ENCODE results near the gene MYMX. TPM values are rescaled to one million over a fixed set of nuclear protein-coding genes. Genes with fewer than 3 reads are reported as not detected.

Gene MYMX
- total RNA-seq, 1 donor from 2014 or later: not detected

DNA sequence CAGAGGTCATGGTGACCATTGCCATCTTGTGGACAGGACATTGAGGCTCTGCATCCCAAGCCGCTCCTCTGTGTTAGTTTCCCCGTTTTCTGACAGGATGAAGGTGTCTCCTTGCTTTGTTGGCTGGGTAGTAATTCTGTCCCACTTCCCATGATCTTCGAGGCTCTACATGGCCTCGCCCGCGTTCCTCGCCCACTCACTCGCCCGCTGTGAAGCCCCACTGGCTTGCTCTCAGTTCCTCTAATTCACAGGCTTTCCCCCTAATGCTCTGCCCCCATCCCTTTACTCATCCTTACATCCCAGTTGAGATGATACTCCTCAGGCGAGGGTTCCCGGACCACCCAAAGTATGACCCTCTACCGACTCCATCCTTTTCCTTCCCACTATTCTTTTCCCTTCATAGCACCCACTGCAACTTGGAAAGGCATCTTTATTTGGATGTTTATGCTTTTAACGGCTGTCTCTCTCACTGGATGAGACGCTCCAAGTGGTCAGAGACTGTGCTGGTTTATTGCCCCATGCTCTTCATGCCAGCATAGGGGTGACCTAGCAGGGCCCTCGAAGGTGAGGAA, 41.1 kb downstream of the MYMX start:
- Mint-ChIP-seq H3K4me3 (peak overlapping the region; percentile 84), H3K36me3 (ENCODE audit: low read depth) (peaks cover 91% of the 10 kb centered on the region), H3K27me3 (no peaks in the 10 kb centered on the region), H3K4me1 (peaks cover 91% of the 10 kb centered on the region), H3K9me3 (no peaks in the 10 kb centered on the region), H3K27ac (peak overlapping the region; percentile 99)
- POLR2A ChIA-PET: interaction anchor here (1.5 to 13.7 kb wide), 4 partner anchors 7 to 55 kb away, joined by 4 to 549 read pairs (median 42); partner anchors contain the start of genes AARS2, HSP90AB1 and NFKBIE
- intact Hi-C loops (cut with micrococcal nuclease): loop anchor here (1.0 kb wide), 2 partner anchors 7 to 11 kb away; partner anchors contain the start of genes HSP90AB1 and NFKBIE
- no peak for DNase-seq
- ATAC-seq (ENCODE audit: low read depth): peak; percentile 23
- TF ChIP-seq, protein P1, sequence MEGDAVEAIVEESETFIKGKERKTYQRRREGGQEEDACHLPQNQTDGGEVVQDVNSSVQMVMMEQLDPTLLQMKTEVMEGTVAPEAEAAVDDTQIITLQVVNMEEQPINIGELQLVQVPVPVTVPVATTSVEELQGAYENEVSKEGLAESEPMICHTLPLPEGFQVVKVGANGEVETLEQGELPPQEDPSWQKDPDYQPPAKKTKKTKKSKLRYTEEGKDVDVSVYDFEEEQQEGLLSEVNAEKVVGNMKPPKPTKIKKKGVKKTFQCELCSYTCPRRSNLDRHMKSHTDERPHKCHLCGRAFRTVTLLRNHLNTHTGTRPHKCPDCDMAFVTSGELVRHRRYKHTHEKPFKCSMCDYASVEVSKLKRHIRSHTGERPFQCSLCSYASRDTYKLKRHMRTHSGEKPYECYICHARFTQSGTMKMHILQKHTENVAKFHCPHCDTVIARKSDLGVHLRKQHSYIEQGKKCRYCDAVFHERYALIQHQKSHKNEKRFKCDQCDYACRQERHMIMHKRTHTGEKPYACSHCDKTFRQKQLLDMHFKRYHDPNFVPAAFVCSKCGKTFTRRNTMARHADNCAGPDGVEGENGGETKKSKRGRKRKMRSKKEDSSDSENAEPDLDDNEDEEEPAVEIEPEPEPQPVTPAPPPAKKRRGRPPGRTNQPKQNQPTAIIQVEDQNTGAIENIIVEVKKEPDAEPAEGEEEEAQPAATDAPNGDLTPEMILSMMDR (IDR thresholded peaks at IDR 0.05): no peak
- CTCF ChIA-PET: interaction anchor here (0.9 to 1.7 kb wide), 4 partner anchors 10 to 85 kb away, joined by 3 to 5 read pairs (median 4); partner anchors contain the start of gene HSP90AB1

DNA sequence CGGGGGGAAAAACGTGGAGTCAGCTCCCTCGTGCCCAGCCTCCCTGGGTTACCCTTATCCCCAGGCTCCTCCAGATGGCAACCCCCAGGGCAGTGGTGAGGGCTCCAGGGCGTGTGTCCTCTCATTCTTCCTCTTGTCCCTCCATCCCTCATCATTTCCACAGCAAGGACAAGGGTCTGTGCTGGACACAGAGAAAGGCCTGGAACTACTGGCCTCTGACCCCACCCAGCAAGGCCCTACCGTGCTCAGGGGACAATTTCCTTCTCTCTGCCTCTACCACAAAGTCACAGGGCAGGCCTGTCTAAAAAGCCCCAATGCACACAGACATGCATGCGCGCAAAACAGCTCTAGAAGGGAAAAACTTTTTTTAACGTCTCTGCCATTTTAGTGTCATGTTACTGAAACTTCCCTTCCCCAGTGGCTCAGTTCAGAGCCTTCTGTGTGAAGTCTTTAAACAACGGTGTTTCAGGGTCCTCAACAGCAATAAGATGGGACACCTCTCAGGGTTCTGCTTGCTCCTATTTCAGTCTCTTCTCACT, 41.7 kb downstream of the MYMX start:
- TF ChIP-seq, protein P1 (IDR thresholded peaks at IDR 0.05): no peak
- intact Hi-C loops (cut with micrococcal nuclease): no loop called here
- peaks cover 91% of the 10 kb centered on the region for H3K4me1 Mint-ChIP-seq
- H3K9me3 Mint-ChIP-seq: no peaks in the 10 kb centered on the region
- DNase-seq (no peak), ATAC-seq (ENCODE audit: low read depth) (peak; percentile 5)
- peaks cover 91% of the 10 kb centered on the region for H3K36me3 Mint-ChIP-seq (ENCODE audit: low read depth)
- ChIA-PET CTCF (interaction anchor here (0.9 to 1.5 kb wide), 3 partner anchors 11 to 85 kb away, joined by 3 to 5 read pairs (median 3); partner anchors contain the start of gene HSP90AB1), POLR2A (interaction anchor here (13.7 kb wide), 1 partner anchor 13 kb away, joined by 549 read pairs; the partner anchor contains the start of gene HSP90AB1)
- no peaks in the 10 kb centered on the region for H3K27me3 Mint-ChIP-seq
- peak overlapping the region; percentile 99 for H3K27ac Mint-ChIP-seq
- H3K4me3 Mint-ChIP-seq: peak overlapping the region; percentile 84

DNA sequence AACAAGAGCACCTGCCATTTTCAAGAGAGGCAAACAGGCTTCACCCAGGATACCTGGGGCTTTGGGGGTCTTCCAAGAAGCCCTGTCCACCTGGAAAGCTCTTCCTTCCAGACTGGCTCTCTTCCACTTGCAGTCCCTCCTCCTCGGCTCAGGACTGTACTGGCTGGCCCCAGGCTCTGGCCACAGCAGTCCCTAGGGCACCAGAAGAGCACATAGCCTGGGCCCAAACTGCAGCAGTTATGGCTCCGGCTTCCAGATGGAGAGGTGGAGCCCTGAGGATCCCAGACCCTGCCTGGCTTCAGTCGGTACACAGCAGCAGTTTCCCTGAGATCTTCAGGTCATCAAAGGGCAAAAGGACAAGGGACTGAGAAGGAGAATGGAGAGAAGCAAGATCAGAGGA, 42.2 kb downstream of the MYMX start:
- Mint-ChIP-seq H3K4me3 (peak overlapping the region; percentile 84), H3K27me3 (no peaks in the 10 kb centered on the region), H3K9me3 (no peaks in the 10 kb centered on the region), H3K4me1 (peaks cover 90% of the 10 kb centered on the region), H3K36me3 (ENCODE audit: low read depth) (peaks cover 91% of the 10 kb centered on the region), H3K27ac (peak overlapping the region; percentile 99)
- CTCF ChIA-PET: interaction anchor here (0.9 to 1.3 kb wide), 2 partner anchors 11 to 86 kb away, joined by 3 to 5 read pairs; partner anchors contain the start of gene HSP90AB1
- POLR2A ChIA-PET: interaction anchor here (13.7 kb wide), 1 partner anchor 13 kb away, joined by 549 read pairs; the partner anchor contains the start of gene HSP90AB1
- DNase-seq (no peak), ATAC-seq (ENCODE audit: low read depth) (no peak)
- TF ChIP-seq, protein P1 (IDR thresholded peaks at IDR 0.05): no peak
- intact Hi-C loops (cut with micrococcal nuclease): no loop called here

DNA sequence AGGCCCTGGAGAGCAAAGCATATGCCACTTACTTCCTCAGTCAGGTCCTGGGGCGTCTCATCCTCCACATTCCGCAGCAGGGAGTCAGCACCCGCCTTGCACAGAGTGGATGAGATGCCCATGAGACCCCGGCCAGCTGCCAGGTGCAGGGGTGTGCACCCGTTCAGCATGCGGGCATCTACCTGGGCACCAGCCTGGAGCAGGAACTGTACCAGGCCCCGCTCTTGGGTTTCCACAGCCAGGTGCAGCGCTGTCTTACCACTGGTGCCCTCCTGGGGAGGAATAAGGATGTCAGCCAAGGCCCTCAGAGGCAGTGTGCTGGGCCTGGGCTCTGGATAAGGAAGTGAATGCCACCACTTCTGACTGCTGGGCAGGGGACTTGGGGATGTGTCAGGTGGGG, 43.3 kb downstream of the MYMX start:
- H3K4me3 Mint-ChIP-seq: peak overlapping the region; percentile 100
- ATAC-seq (ENCODE audit: low read depth) (no peak), DNase-seq (no peak)
- ChIA-PET CTCF (no interaction called here), POLR2A (interaction anchor here (13.7 kb wide), 1 partner anchor 15 kb away, joined by 549 read pairs; the partner anchor contains the start of gene HSP90AB1)
- H3K4me1 Mint-ChIP-seq: peaks cover 82% of the 10 kb centered on the region
- TF ChIP-seq, protein P1 (IDR thresholded peaks at IDR 0.05): no peak
- no peaks in the 10 kb centered on the region for H3K9me3 Mint-ChIP-seq
- peak overlapping the region; percentile 99 for H3K27ac Mint-ChIP-seq
- peaks cover 90% of the 10 kb centered on the region for H3K36me3 Mint-ChIP-seq (ENCODE audit: low read depth)
- no peaks in the 10 kb centered on the region for H3K27me3 Mint-ChIP-seq
- intact Hi-C loops (cut with micrococcal nuclease): loop anchor here (5.0 to 10.0 kb wide), 5 partner anchors 545 to 1695 kb away; partner anchors contain the start of genes GTPBP2, LRRC73, POLR1C and SRF

Measured in activated B cell treated with CpG ODN at 0.5 μM for 24 hours (primary cell).